Gastroesophageal sphincter (tissue), 4 donors: ENCODE data around the gene CLMP. TPM values are rescaled to one million over a fixed set of nuclear protein-coding genes. Genes with fewer than 3 reads are reported as not detected.

Experiments used
- ATAC-seq: fragments of 150-250 bp; one replicate; pipeline ENCODE4 v1.9.1; 2016; ENCODE audit warnings: mild to moderate bottlenecking, moderate library complexity
- H3K27ac ChIP-seq, 4 donors: fragments of 200-600 bp; sonication (generic) in 3 of 4; 1 replicate in 3 of 4; 2 replicates in 1 of 4; pipeline ENCODE4 v1.5.1; 2016 to 2019
- H3K27me3 ChIP-seq: fragments of 200-600 bp; sonication (generic); one replicate; pipeline ENCODE4 v1.5.1; 2019
- H3K36me3 ChIP-seq, 2 donors: fragments of 200-600 bp; sonication (generic); one replicate each; pipeline ENCODE4 v1.5.1; 2019; ENCODE audit warnings: control low read depth in 1 of 2
- H3K4me1 ChIP-seq, 3 donors: fragments of 200-600 bp; sonication (generic); 1 replicate in 2 of 3; 2 replicates in 1 of 3; pipeline ENCODE4 v1.5.1; 2016 to 2019; ENCODE audit warnings: control low read depth in 2 of 3
- H3K4me3 ChIP-seq, 2 donors: fragments of 200-600 bp; sonication (generic); one replicate each; pipeline ENCODE4 v1.5.1; 2019; ENCODE audit warnings: mild to moderate bottlenecking in 1 of 2, moderate library complexity in 1 of 2
- H3K9me3 ChIP-seq, 3 donors: fragments of 200-600 bp; sonication (generic); one replicate each; pipeline ENCODE4 v1.5.1; 2017 to 2019; ENCODE audit warnings: control low read depth in 2 of 3
- EP300 ChIP-seq: sonication (generic); formaldehyde crosslinking; IDR thresholded peaks from one replicate; pipeline ENCODE4 v1.6.1; 2017; ENCODE audit warnings: antibody characterized with exemption, mild to moderate bottlenecking
- POLR2A ChIP-seq, 2 donors: fragments of 450-650 bp; IDR thresholded peaks; one replicate each; pipeline ENCODE4 v1.6.1; 2017; ENCODE audit warnings: antibody characterized with exemption in 2 of 2, mild to moderate bottlenecking in 2 of 2, moderate library complexity in 1 of 2
- POLR2AphosphoS5 ChIP-seq: sonication (generic); formaldehyde crosslinking; IDR thresholded peaks from one replicate; pipeline ENCODE4 v1.6.1; 2017; ENCODE audit warnings: antibody characterized with exemption
- WGBS, 2 donors: methylation state at CpG; one replicate each; pipeline ENCODE4 v1.1.5; 2018; ENCODE audit warnings: low coverage in 1 of 2; 5-methylcytosine and 5-hydroxymethylcytosine counted together
- total RNA-seq, 4 donors: library from RNA; depleted of rRNA; stranded (reverse); fragments of >200 nt; gene quantifications; one replicate each; pipeline ENCODE4 v1.1.0, GENCODE V29; 2016
- TF ChIP-seq, protein P1 (sequence below), 4 experiments: fragments of 200-600 bp in 2 of 4; fragments of 450-650 bp in 2 of 4; sonication (generic) in 1 of 4; IDR thresholded peaks; one replicate each; pipeline ENCODE4 v1.5.1; 2017 to 2019; ENCODE audit warnings: antibody characterized with exemption in 4 of 4, mild to moderate bottlenecking in 2 of 4, moderate library complexity in 2 of 4

Gene CLMP
- total RNA-seq, 4 donors from 2014 or later: 89.1 to 274 (median 151) TPM

DNA sequence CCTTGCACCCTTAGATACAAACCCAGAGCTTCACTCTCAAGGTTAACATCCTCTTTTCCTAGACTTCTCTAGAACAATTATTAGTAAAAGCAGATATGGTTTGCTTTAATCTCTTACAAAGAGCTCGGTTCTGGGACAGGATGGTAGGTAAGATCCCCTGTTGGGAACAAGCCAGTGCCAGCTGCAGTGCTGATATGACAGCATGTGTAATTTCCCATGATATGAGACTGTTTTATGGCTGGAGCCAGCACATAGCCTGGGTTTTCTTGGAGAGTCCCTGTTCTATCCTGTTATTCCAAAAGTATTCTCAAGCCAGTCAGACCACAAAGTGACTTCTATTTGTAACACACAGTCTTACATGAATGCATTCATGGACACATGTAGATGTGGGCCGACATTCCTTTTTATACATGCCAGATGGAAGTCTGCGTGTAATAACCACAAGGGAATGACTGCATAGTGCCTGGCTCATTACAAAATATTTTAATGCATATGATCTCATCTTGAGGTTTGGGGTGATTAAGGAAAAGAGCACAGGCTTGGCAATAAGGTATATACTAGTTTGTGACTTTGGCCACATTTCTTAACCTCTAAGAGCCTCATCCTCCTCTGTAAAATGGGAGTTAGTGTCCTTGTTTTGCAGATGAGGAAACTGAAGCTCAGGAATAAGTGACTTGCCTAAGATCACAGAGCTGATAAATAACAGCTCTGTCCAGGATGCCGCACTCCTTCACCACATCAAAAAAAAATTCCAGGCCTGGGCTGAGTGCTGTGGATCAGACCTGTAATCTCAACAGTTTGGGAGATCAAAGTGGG is 21.8 kb downstream of the CLMP start:
- TF ChIP-seq POLR2AphosphoS5: no peak
- TF ChIP-seq, protein P1, sequence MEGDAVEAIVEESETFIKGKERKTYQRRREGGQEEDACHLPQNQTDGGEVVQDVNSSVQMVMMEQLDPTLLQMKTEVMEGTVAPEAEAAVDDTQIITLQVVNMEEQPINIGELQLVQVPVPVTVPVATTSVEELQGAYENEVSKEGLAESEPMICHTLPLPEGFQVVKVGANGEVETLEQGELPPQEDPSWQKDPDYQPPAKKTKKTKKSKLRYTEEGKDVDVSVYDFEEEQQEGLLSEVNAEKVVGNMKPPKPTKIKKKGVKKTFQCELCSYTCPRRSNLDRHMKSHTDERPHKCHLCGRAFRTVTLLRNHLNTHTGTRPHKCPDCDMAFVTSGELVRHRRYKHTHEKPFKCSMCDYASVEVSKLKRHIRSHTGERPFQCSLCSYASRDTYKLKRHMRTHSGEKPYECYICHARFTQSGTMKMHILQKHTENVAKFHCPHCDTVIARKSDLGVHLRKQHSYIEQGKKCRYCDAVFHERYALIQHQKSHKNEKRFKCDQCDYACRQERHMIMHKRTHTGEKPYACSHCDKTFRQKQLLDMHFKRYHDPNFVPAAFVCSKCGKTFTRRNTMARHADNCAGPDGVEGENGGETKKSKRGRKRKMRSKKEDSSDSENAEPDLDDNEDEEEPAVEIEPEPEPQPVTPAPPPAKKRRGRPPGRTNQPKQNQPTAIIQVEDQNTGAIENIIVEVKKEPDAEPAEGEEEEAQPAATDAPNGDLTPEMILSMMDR (IDR thresholded peaks at IDR 0.05): no peak
- TF ChIP-seq POLR2A (IDR thresholded peaks at IDR 0.05): no peak
- no peak for TF ChIP-seq EP300
- H3K9me3 ChIP-seq: no peaks in the 10 kb centered on the region
- H3K4me3 ChIP-seq: no peak overlapping the region
- H3K36me3 ChIP-seq: no peaks in the 10 kb centered on the region
- ATAC-seq: no peak
- H3K4me1 ChIP-seq: peaks cover 8 to 90% (median 30%) of the 10 kb centered on the region in 3 donors
- no peaks in the 10 kb centered on the region for H3K27me3 ChIP-seq
- H3K27ac ChIP-seq: peak overlapping the region; percentile 79 to 87 (median 85)
- WGBS, 2 donors: 48 to 63% methylated on average over 4 of the region's 4 CpGs

- Histone ChIP-seq H3K27me3 (no peaks in the 10 kb centered on the region), H3K4me3 (no peak overlapping the region), H3K27ac (peak overlapping the region in 3 of 4 donors; percentile 47 to 83 (median 53)), H3K36me3 (no peaks in the 10 kb centered on the region), H3K4me1 (peaks cover 8 to 87% (median 33%) of the 10 kb centered on the region in 3 donors), H3K9me3 (no peaks in the 10 kb centered on the region)
- ATAC-seq: no peak
- WGBS, 2 donors: 78 to 83% methylated on average over 2 to 3 of the region's 3 CpGs
- TF ChIP-seq POLR2AphosphoS5: no peak
- TF ChIP-seq POLR2A (IDR thresholded peaks at IDR 0.05): no peak
- TF ChIP-seq EP300: no peak
- TF ChIP-seq, protein P1 (IDR thresholded peaks at IDR 0.05): no peak
These were observed 24.1 kb downstream of the CLMP start for GRCh38 chr11:123170929-123171328.

- H3K36me3 ChIP-seq: no peaks in the 10 kb centered on the region
- 93 to 96% methylated on average over 3 of the region's 3 CpGs for WGBS, 2 donors
- peaks cover 5 to 87% (median 29%) of the 10 kb centered on the region in 3 donors for H3K4me1 ChIP-seq
These were observed 25.2 kb downstream of the CLMP start for GRCh38 chr11:123169821-123170220.

DNA sequence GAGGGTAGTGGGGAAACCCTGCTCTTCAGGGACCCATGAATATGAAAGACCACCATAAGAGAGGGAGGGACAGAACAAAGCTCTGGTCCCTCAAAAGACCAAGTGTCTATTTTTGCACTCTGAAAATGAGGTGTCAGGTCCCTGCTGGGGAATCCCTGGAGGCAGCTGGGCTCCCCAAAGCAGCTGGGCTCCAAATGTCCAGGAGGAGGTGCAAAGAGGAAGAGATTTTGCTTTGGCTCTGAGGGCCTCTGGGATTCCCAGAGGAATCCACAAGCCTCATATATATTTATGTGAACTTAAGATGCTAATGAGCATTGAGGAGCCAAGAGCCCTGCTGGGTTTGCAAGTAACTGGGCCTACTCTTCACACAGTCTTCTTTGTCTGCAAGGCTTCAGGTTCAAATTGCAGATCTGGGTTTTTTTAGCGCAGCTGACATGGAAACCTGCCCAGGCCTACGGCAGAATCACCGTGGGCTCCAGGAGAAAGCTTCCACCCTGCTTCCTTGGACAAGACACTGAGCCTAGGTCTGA is 26.0 kb downstream of the CLMP start:
- 20% methylated on average over 1 of the region's 3 CpGs for WGBS, 2 donors

More at GRCh38 chr11:123169821-123170220, 25.2 kb downstream of the CLMP start:
- ATAC-seq: no peak
- Histone ChIP-seq H3K9me3 (no peaks in the 10 kb centered on the region), H3K27me3 (no peaks in the 10 kb centered on the region), H3K27ac (peak overlapping the region in 1 of 4 donors; percentile 83), H3K4me3 (no peak overlapping the region)
- TF ChIP-seq, protein P1 (IDR thresholded peaks at IDR 0.05): no peak
- TF ChIP-seq POLR2AphosphoS5 (no peak), EP300 (no peak)

More for the DNA sequence above, 26.0 kb downstream of the CLMP start:
- Histone ChIP-seq H3K27ac (peak overlapping the region in 1 of 4 donors; percentile 83), H3K4me3 (no peak overlapping the region), H3K9me3 (no peaks in the 10 kb centered on the region), H3K27me3 (no peaks in the 10 kb centered on the region), H3K4me1 (peaks cover 5 to 86% (median 24%) of the 10 kb centered on the region in 3 donors), H3K36me3 (no peaks in the 10 kb centered on the region)
- ATAC-seq: no peak
- TF ChIP-seq, protein P1 (IDR thresholded peaks at IDR 0.05): no peak
- no peak for TF ChIP-seq POLR2AphosphoS5
